K562 (cell line): Measurements from ENCODE around the gene MARK4.

Experiments used
- EP300 ChIP-seq: IDR thresholded peaks from 2 replicates; pipeline ENCODE4 v1.6.1; 2012; ENCODE audit warnings: low read length, improper control_type of control experiment
- NCOA2 ChIP-seq, 2 experiments: fragments of 450-650 bp; IDR thresholded peaks; 2 replicates each; pipeline ENCODE4 v1.6.1; 2018; ENCODE audit warnings: mild to moderate bottlenecking in 2 of 2, moderate library complexity in 1 of 2; ENCODE audit not compliant: partially characterized antibody in 2 of 2
- RFX5 ChIP-seq: IDR thresholded peaks from 2 replicates; pipeline ENCODE4 v1.6.1; 2011; ENCODE audit warnings: low read depth, mild to moderate bottlenecking, improper control_type of control experiment, low read length
- SP2 ChIP-seq: IDR thresholded peaks from 2 replicates; pipeline ENCODE4 v1.6.1; 2011; ENCODE audit warnings: mild to moderate bottlenecking, low read depth, low read length, moderate library complexity; ENCODE audit not compliant: poor library complexity, severe bottlenecking; ENCODE audit errors: extremely low read depth
- ZNF280B ChIP-seq: fragments of 250-450 bp; sonication (Bioruptor Pico); IDR thresholded peaks from 2 replicates; pipeline ENCODE4 v1.5.1; 2021; ENCODE audit warnings: mild to moderate bottlenecking
- ZNF592 ChIP-seq: fragments of 450-650 bp; IDR thresholded peaks from 2 replicates; pipeline ENCODE4 v1.6.1; 2017; ENCODE audit warnings: antibody characterized with exemption, mild to moderate bottlenecking
- TF ChIP-seq, protein P1 (sequence below): sonication (generic); formaldehyde crosslinking; IDR thresholded peaks from 2 replicates; pipeline ENCODE4 v1.4.0; 2020; ENCODE audit warnings: mild to moderate bottlenecking, missing genetic modification reagents
- TF ChIP-seq, protein P2 (sequence below): fragments of 450-650 bp; IDR thresholded peaks from one replicate; pipeline ENCODE4 v1.6.1; 2018; ENCODE audit warnings: mild to moderate bottlenecking, moderate library complexity; ENCODE audit not compliant: partially characterized antibody

- no peak for TF ChIP-seq EP300
- TF ChIP-seq ZNF592, result no peak
- TF ChIP-seq, protein P1, sequence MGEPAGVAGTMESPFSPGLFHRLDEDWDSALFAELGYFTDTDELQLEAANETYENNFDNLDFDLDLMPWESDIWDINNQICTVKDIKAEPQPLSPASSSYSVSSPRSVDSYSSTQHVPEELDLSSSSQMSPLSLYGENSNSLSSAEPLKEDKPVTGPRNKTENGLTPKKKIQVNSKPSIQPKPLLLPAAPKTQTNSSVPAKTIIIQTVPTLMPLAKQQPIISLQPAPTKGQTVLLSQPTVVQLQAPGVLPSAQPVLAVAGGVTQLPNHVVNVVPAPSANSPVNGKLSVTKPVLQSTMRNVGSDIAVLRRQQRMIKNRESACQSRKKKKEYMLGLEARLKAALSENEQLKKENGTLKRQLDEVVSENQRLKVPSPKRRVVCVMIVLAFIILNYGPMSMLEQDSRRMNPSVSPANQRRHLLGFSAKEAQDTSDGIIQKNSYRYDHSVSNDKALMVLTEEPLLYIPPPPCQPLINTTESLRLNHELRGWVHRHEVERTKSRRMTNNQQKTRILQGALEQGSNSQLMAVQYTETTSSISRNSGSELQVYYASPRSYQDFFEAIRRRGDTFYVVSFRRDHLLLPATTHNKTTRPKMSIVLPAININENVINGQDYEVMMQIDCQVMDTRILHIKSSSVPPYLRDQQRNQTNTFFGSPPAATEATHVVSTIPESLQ, result no peak
- TF ChIP-seq ZNF280B, result no peak
- TF ChIP-seq, protein P2, sequence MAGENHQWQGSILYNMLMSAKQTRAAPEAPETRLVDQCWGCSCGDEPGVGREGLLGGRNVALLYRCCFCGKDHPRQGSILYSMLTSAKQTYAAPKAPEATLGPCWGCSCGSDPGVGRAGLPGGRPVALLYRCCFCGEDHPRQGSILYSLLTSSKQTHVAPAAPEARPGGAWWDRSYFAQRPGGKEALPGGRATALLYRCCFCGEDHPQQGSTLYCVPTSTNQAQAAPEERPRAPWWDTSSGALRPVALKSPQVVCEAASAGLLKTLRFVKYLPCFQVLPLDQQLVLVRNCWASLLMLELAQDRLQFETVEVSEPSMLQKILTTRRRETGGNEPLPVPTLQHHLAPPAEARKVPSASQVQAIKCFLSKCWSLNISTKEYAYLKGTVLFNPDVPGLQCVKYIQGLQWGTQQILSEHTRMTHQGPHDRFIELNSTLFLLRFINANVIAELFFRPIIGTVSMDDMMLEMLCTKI, result no peak
- no peak for TF ChIP-seq RFX5
- TF ChIP-seq NCOA2 (IDR thresholded peaks at IDR 0.05; ENCODE audit: partially characterized antibody in 2 of 2), result no peak
- no peak for TF ChIP-seq SP2
These were observed 100.4 kb downstream of the MARK4 start for GRCh38 chr19:45351401-45351952.
